Measurements from ENCODE around the gene NTSR2. TPM values are rescaled to one million over a fixed set of nuclear protein-coding genes. Genes with fewer than 3 reads are reported as not detected.

NTSR2 gene
- total and polyA plus RNA-seq, 4 donors, result not detected

DNA sequence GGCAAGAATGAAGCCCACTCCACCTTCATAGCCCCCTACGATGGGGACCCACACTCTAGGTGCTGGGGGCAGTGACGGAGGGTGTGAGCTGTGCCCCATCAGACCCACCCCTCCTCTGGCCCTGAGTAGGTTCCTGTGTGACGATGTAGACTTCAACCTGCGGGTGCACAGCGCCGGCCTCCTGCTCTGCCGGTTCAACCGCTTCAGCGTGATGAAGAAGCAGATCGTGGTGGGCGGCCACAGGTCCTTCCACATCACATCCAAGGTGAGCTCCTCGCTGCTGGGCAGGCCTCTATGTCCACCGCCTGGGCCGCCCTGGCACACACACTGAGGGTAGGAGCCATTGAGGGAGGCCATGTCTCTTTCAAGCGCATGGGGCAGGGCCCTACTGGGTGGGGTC, 34.9 kb downstream of the NTSR2 start:
- no peak for ATAC-seq (ENCODE audit: low FRiP score)
- Histone ChIP-seq H3K4me1 (ENCODE audit: control insufficient read depth in 1 of 2, insufficient read depth in 2 of 2, low read length in 2 of 2) (no peaks in the 10 kb centered on the region), H3K27me3 (ENCODE audit: control insufficient read depth in 1 of 2, insufficient read depth in 2 of 2, low read length in 1 of 2) (no peaks in the 10 kb centered on the region), H3K9me3 (ENCODE audit: control insufficient read depth, low read length) (no peaks in the 10 kb centered on the region), H3K27ac (ENCODE audit: low read depth in 1 of 2, low read length in 2 of 2) (no peak overlapping the region), H3K36me3 (ENCODE audit: control insufficient read depth in 1 of 2, insufficient read depth in 2 of 2, low read length in 1 of 2) (no peaks in the 10 kb centered on the region), H3K4me3 (ENCODE audit: low read length in 2 of 2) (no peak overlapping the region)
- 93 to 96% methylated on average over 15 of the region's 15 CpGs for WGBS, 2 donors
- no peak for DNase-seq
- intact Hi-C loops (cut with DNase I), result no loop called here

DNA sequence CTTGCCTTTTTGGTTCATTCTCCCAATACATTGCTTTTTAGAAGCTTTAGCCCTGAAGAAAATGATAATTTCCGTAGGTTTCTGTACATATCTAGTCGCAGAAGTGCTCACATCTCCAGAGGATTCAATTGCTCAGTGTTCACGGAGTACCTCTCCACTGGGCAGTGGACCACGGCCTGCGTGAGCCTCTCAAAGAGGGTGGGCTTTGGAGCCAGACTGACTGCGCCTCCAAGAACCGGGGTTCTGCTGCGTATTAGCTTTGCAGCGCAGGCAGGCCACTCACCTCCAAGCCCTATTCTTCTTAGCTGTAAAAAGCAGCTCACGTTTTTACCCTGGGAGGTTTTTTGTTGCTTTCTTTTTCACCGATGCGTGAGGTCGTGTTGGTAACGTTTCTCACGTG, 35.4 kb downstream of the NTSR2 start:
- intact Hi-C loops (cut with DNase I), result no loop called here
- no peak for DNase-seq
- Histone ChIP-seq H3K27ac (ENCODE audit: low read depth in 1 of 2, low read length in 2 of 2) (no peak overlapping the region), H3K9me3 (ENCODE audit: control insufficient read depth, low read length) (no peaks in the 10 kb centered on the region), H3K27me3 (ENCODE audit: control insufficient read depth in 1 of 2, insufficient read depth in 2 of 2, low read length in 1 of 2) (no peaks in the 10 kb centered on the region), H3K36me3 (ENCODE audit: control insufficient read depth in 1 of 2, insufficient read depth in 2 of 2, low read length in 1 of 2) (no peaks in the 10 kb centered on the region), H3K4me1 (ENCODE audit: control insufficient read depth in 1 of 2, insufficient read depth in 2 of 2, low read length in 2 of 2) (no peaks in the 10 kb centered on the region), H3K4me3 (ENCODE audit: low read length in 2 of 2) (no peak overlapping the region)
- no peak for ATAC-seq (ENCODE audit: low FRiP score)
- 82 to 89% methylated on average over 15 of the region's 15 CpGs for WGBS, 2 donors

DNA sequence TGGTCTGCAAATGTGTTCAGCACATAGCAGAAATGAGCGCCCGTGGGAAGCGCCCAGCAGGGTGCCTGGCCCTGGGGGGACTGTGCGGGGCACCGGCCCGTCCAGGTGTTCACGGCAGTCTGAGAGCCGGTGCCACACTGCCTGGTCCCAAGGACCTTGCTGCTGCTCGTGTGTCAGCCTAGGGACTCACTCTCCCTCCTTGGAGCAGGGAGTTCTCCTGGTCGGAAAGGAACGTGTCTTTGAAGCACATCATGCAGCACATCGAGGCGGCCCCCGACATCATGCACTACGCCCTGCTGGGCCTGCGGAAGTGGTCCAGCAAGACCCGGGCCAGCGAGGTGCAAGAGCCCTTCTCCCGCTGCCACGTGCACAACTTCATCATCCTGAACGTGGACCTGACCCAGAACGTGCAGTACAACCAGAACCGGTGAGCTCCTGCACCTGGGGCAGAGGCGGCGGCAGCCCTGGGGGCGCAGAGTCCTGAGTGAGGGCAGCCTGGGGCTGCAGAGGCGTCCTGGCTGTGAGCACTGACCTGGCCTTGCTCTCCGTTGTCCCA, 36.0 kb downstream of the NTSR2 start:
- no peak for ATAC-seq (ENCODE audit: low FRiP score)
- intact Hi-C loops (cut with DNase I), result no loop called here
- WGBS, 2 donors, result 90 to 95% methylated on average over 28 of the region's 28 CpGs
- H3K4me1 ChIP-seq (ENCODE audit: control insufficient read depth in 1 of 2, insufficient read depth in 2 of 2, low read length in 2 of 2), result no peaks in the 10 kb centered on the region
- no peak overlapping the region for H3K27ac ChIP-seq (ENCODE audit: low read depth in 1 of 2, low read length in 2 of 2)
- no peaks in the 10 kb centered on the region for H3K27me3 ChIP-seq (ENCODE audit: control insufficient read depth in 1 of 2, insufficient read depth in 2 of 2, low read length in 1 of 2)
- no peak for DNase-seq
- no peaks in the 10 kb centered on the region for H3K9me3 ChIP-seq (ENCODE audit: control insufficient read depth, low read length)
- no peaks in the 10 kb centered on the region for H3K36me3 ChIP-seq (ENCODE audit: control insufficient read depth in 1 of 2, insufficient read depth in 2 of 2, low read length in 1 of 2)
- no peak overlapping the region for H3K4me3 ChIP-seq (ENCODE audit: low read length in 2 of 2)

DNA sequence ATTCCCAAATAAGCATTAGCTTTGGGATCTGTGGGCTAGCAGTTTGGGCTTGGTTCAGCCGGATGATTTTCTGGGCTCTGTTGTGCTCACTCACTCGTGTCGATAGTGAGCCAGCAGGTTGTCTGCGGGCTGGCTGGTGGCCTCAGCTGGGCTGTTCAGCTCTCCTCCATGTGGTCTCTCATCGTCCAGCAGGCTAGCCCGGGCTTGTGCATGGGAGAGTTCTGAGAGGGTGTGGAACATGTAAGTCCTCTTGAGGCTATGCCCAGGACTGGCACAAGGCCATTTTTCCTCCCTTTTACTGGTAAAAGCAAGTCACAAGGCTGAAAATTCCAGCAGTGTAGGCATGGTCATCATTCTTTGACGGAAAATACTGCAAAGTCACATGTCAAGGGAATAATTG, 38.5 kb downstream of the NTSR2 start:
- Histone ChIP-seq H3K4me3 (ENCODE audit: low read length in 2 of 2) (no peak overlapping the region), H3K9me3 (ENCODE audit: control insufficient read depth, low read length) (peaks cover 7% of the 10 kb centered on the region), H3K4me1 (ENCODE audit: control insufficient read depth in 1 of 2, insufficient read depth in 2 of 2, low read length in 2 of 2) (no peaks in the 10 kb centered on the region), H3K27me3 (ENCODE audit: control insufficient read depth in 1 of 2, insufficient read depth in 2 of 2, low read length in 1 of 2) (no peaks in the 10 kb centered on the region), H3K27ac (ENCODE audit: low read depth in 1 of 2, low read length in 2 of 2) (no peak overlapping the region), H3K36me3 (ENCODE audit: control insufficient read depth in 1 of 2, insufficient read depth in 2 of 2, low read length in 1 of 2) (no peaks in the 10 kb centered on the region)
- WGBS, 2 donors, result 83 to 88% methylated on average over 7 of the region's 7 CpGs
- intact Hi-C loops (cut with DNase I), result no loop called here
- no peak for ATAC-seq (ENCODE audit: low FRiP score)
- DNase-seq, result no peak

DNA sequence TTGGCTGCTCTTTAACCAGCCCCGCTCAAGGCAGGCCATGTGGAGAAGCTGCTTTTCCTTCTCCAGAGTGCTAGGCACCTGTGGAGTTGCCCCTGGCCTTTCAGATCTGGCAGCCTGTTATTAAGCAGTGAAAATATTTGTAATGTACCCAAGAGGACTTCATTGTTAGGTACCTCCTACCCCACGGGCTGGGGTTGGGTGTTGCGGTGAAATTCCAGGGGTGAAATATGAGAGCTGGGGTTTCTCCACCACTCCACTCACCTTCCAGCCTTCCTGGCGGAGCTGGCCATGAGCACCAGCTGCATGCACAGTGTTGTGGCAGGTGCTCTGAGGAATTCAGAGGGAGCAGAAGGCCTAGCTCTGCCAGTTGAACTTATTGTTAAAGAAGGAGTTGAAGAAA, 39.1 kb downstream of the NTSR2 start:
- intact Hi-C loops (cut with DNase I), result no loop called here
- ATAC-seq (ENCODE audit: low FRiP score), result no peak
- H3K36me3 ChIP-seq (ENCODE audit: control insufficient read depth in 1 of 2, insufficient read depth in 2 of 2, low read length in 1 of 2), result no peaks in the 10 kb centered on the region
- 78 to 85% methylated on average over 4 of the region's 4 CpGs for WGBS, 2 donors
- H3K4me3 ChIP-seq (ENCODE audit: low read length in 2 of 2), result no peak overlapping the region
- H3K27ac ChIP-seq (ENCODE audit: low read depth in 1 of 2, low read length in 2 of 2), result no peak overlapping the region
- peaks cover 7% of the 10 kb centered on the region for H3K9me3 ChIP-seq (ENCODE audit: control insufficient read depth, low read length)
- no peaks in the 10 kb centered on the region for H3K4me1 ChIP-seq (ENCODE audit: control insufficient read depth in 1 of 2, insufficient read depth in 2 of 2, low read length in 2 of 2)
- no peaks in the 10 kb centered on the region for H3K27me3 ChIP-seq (ENCODE audit: control insufficient read depth in 1 of 2, insufficient read depth in 2 of 2, low read length in 1 of 2)
- DNase-seq, result no peak

DNA sequence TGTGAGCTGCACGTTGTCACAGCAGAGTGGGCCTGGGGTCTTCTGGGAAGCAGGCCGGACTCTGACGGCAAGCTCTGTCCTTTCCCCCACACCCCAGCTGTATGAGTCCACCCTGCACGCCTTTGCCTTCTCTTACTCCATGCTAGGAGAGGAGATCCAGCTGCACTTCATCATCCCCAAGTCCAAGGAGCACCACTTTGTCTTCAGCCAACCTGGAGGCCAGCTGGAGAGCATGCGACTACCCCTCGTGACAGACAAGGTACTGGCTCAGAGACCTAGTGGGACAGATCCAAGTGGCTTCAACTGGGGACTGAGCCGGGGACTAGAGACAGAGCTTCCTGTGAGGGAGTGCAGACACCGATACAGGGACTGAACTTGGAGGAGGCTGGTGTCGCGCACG, 40.1 kb downstream of the NTSR2 start:
- H3K4me1 ChIP-seq (ENCODE audit: control insufficient read depth in 1 of 2, insufficient read depth in 2 of 2, low read length in 2 of 2), result no peaks in the 10 kb centered on the region
- intact Hi-C loops (cut with DNase I), result no loop called here
- no peaks in the 10 kb centered on the region for H3K27me3 ChIP-seq (ENCODE audit: control insufficient read depth in 1 of 2, insufficient read depth in 2 of 2, low read length in 1 of 2)
- ATAC-seq (ENCODE audit: low FRiP score) (no peak), DNase-seq (no peak)
- H3K9me3 ChIP-seq (ENCODE audit: control insufficient read depth, low read length), result peaks cover 7% of the 10 kb centered on the region
- H3K4me3 ChIP-seq (ENCODE audit: low read length in 2 of 2), result no peak overlapping the region
- no peaks in the 10 kb centered on the region for H3K36me3 ChIP-seq (ENCODE audit: control insufficient read depth in 1 of 2, insufficient read depth in 2 of 2, low read length in 1 of 2)
- H3K27ac ChIP-seq (ENCODE audit: low read depth in 1 of 2, low read length in 2 of 2), result no peak overlapping the region
- 84 to 88% methylated on average over 11 of the region's 11 CpGs for WGBS, 2 donors

DNA sequence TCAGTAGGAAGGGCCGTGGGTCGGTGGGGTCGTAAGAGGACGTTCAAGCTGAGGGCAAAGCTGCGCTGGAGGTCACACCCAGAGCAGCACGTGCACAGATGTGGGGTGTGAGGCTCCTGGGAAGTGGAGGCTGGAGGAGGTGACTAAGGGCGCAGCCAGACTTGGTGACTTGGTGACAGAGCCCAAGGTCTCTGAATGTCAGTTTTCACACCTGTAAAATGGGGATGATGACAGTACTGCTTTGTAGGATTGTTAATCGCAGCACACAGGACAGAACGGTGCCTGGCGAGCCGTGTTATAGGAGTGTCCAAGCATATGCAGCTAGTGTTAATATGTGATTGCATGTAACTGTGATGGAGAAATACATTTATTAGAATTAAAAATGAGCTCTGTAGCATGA, 40.8 kb downstream of the NTSR2 start:
- ATAC-seq (ENCODE audit: low FRiP score), result no peak
- Histone ChIP-seq H3K9me3 (ENCODE audit: control insufficient read depth, low read length) (peaks cover 7% of the 10 kb centered on the region), H3K27ac (ENCODE audit: low read depth in 1 of 2, low read length in 2 of 2) (no peak overlapping the region), H3K36me3 (ENCODE audit: control insufficient read depth in 1 of 2, insufficient read depth in 2 of 2, low read length in 1 of 2) (no peaks in the 10 kb centered on the region), H3K27me3 (ENCODE audit: control insufficient read depth in 1 of 2, insufficient read depth in 2 of 2, low read length in 1 of 2) (no peaks in the 10 kb centered on the region), H3K4me1 (ENCODE audit: control insufficient read depth in 1 of 2, insufficient read depth in 2 of 2, low read length in 2 of 2) (no peaks in the 10 kb centered on the region), H3K4me3 (ENCODE audit: low read length in 2 of 2) (no peak overlapping the region)
- DNase-seq, result no peak
- 86 to 87% methylated on average over 11 of the region's 11 CpGs for WGBS, 2 donors
- intact Hi-C loops (cut with DNase I), result no loop called here

DNA sequence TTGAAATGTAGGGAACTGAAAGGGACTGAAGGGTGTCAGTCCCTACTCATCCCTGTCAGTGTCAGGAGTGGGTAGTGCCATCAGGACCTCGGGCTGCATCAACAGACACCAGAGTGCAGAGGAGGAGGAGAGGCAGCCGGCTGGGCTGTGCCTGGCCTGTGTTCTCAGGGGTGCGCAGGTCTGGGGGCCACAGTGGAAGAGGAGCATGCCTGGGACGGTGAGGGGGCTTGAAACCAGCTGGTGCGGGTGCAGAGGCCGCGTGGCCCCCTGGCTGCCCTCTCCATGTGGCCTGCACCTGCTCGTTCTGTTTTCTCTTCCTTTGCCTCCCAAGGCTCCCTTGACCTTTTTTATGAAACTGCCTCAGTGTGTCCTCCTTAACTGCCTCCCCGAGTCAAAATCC, 41.3 kb downstream of the NTSR2 start:
- intact Hi-C loops (cut with DNase I), result no loop called here
- no peak overlapping the region for H3K27ac ChIP-seq (ENCODE audit: low read depth in 1 of 2, low read length in 2 of 2)
- H3K9me3 ChIP-seq (ENCODE audit: control insufficient read depth, low read length), result peaks cover 7% of the 10 kb centered on the region
- H3K4me1 ChIP-seq (ENCODE audit: control insufficient read depth in 1 of 2, insufficient read depth in 2 of 2, low read length in 2 of 2), result no peaks in the 10 kb centered on the region
- no peaks in the 10 kb centered on the region for H3K36me3 ChIP-seq (ENCODE audit: control insufficient read depth in 1 of 2, insufficient read depth in 2 of 2, low read length in 1 of 2)
- ATAC-seq (ENCODE audit: low FRiP score) (no peak), DNase-seq (no peak)
- no peaks in the 10 kb centered on the region for H3K27me3 ChIP-seq (ENCODE audit: control insufficient read depth in 1 of 2, insufficient read depth in 2 of 2, low read length in 1 of 2)
- 82 to 85% methylated on average over 9 of the region's 9 CpGs for WGBS, 2 donors
- no peak overlapping the region for H3K4me3 ChIP-seq (ENCODE audit: low read length in 2 of 2)

DNA sequence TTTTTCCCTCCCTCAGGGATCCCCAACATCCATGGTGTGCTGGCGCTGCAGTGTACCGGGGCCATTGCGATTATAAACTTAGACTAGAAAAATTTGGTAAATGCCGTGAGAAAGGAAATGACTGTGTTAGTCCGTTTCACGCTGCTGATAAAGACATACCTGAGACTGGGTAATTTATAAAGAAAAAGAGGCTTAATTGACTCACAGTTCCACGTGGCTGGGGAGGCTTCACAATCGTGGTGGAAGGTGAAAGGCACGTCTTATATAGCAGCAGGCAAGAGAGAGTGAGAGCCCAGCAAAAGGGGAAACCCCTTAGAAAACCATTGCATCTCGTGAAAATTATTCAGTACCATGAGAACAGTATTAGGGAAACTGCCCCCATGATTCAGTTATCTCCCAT, 44.3 kb downstream of the NTSR2 start:
- DNase-seq (no peak), ATAC-seq (ENCODE audit: low FRiP score) (no peak)
- Histone ChIP-seq H3K4me1 (ENCODE audit: control insufficient read depth in 1 of 2, insufficient read depth in 2 of 2, low read length in 2 of 2) (no peaks in the 10 kb centered on the region), H3K27ac (ENCODE audit: low read depth in 1 of 2, low read length in 2 of 2) (no peak overlapping the region), H3K36me3 (ENCODE audit: control insufficient read depth in 1 of 2, insufficient read depth in 2 of 2, low read length in 1 of 2) (no peaks in the 10 kb centered on the region), H3K4me3 (ENCODE audit: low read length in 2 of 2) (no peak overlapping the region), H3K9me3 (ENCODE audit: control insufficient read depth, low read length) (peaks cover 7% of the 10 kb centered on the region), H3K27me3 (ENCODE audit: control insufficient read depth in 1 of 2, insufficient read depth in 2 of 2, low read length in 1 of 2) (no peaks in the 10 kb centered on the region)
- intact Hi-C loops (cut with DNase I), result no loop called here
- whole genome bisulfite sequencing, 2 donors, result 81 to 82% methylated on average over 10 of the region's 10 CpGs

Measured in aorta (tissue), 5 donors.